WTC11 (cell line): ENCODE results near the gene FAM3D. TPM values are rescaled to one million over a fixed set of nuclear protein-coding genes. Genes with fewer than 3 reads are reported as not detected.

ENCODE experiments used
- ATAC-seq: fragments of 200-7000 bp; cut with Tn5 transposase; 2 replicates; pipeline ENCODE4 v1.10.0; 2021; ENCODE audit warnings: mild to moderate bottlenecking, moderate library complexity
- CTCF ChIA-PET: fragments of 300-600 bp; sonication (Branson Sonifier 250); formaldehyde crosslinking; loops from one replicate; lab custom pipeline; 2021; ENCODE audit warnings: antibody characterized with exemption; lab: Charles Lee
- POLR2A ChIA-PET: fragments of 350-600 bp; sonication (Branson Sonifier 250); formaldehyde crosslinking; loops from one replicate; lab custom pipeline; 2021; ENCODE audit warnings: antibody characterized with exemption; lab: Charles Lee
- DNase-seq: peaks from one replicate; pipeline ENCODE4 v3.0.0; 2021; ENCODE audit warnings: low spot score
- H3K27ac Mint-ChIP-seq: 2 replicates; pipeline ENCODE4 v1.8.0; 2021; ENCODE audit warnings: mixed read lengths
- H3K27me3 Mint-ChIP-seq: 2 replicates; pipeline ENCODE4 v1.8.0; 2021; ENCODE audit warnings: low read depth, mild to moderate bottlenecking, moderate library complexity, mixed read lengths
- H3K36me3 Mint-ChIP-seq: 2 replicates; pipeline ENCODE4 v1.8.0; 2021; ENCODE audit warnings: mixed read lengths
- H3K4me1 Mint-ChIP-seq: 2 replicates; pipeline ENCODE4 v1.8.0; 2022; ENCODE audit warnings: mixed read lengths
- H3K4me3 Mint-ChIP-seq: 2 replicates; pipeline ENCODE4 v1.8.0; 2021; ENCODE audit warnings: mild to moderate bottlenecking, moderate library complexity, mixed read lengths
- H3K9me3 Mint-ChIP-seq: 2 replicates; pipeline ENCODE4 v1.8.0; 2021; ENCODE audit warnings: mixed read lengths
- ATF6 ChIP-seq: sonication (generic); formaldehyde crosslinking; IDR thresholded peaks from 2 replicates; pipeline ENCODE4 v1.8.1; 2023; ENCODE audit warnings: mild to moderate bottlenecking, missing genetic modification reagents
- CTCF ChIP-seq: fragments of 200-600 bp; IDR thresholded peaks from 2 replicates; pipeline ENCODE4 v1.8.0; 2022; ENCODE audit warnings: antibody characterized with exemption
- ETV6 ChIP-seq: sonication (generic); formaldehyde crosslinking; IDR thresholded peaks from 2 replicates; pipeline ENCODE4 v1.8.1; 2022; ENCODE audit warnings: mild to moderate bottlenecking, missing genetic modification reagents
- FOXK1 ChIP-seq: sonication (generic); formaldehyde crosslinking; IDR thresholded peaks from 2 replicates; pipeline ENCODE4 v1.8.0; 2022; ENCODE audit warnings: mild to moderate bottlenecking, moderate library complexity, missing genetic modification reagents
- JAZF1 ChIP-seq: fragments of 250-450 bp; sonication (Bioruptor Pico); IDR thresholded peaks from 2 replicates; pipeline ENCODE4 v1.9.0; 2021; ENCODE audit warnings: moderate library complexity, mild to moderate bottlenecking, inconsistent platforms
- MAX ChIP-seq: sonication (generic); formaldehyde crosslinking; IDR thresholded peaks from 2 replicates; pipeline ENCODE4 v1.8.0; 2022; ENCODE audit warnings: mild to moderate bottlenecking, missing genetic modification reagents
- PRRX2 ChIP-seq: fragments of 250-450 bp; sonication (Bioruptor Pico); IDR thresholded peaks from 2 replicates; pipeline ENCODE4 v1.8.0; 2021; ENCODE audit warnings: mild to moderate bottlenecking
- SOX15 ChIP-seq: fragments of 250-450 bp; sonication (Bioruptor Pico); IDR thresholded peaks from 2 replicates; pipeline ENCODE4 v1.9.0; 2021; ENCODE audit warnings: mild to moderate bottlenecking
- STAT6 ChIP-seq: sonication (generic); formaldehyde crosslinking; conservative IDR thresholded peaks from 2 replicates; pipeline ENCODE4 v1.8.1; 2023; ENCODE audit warnings: mild to moderate bottlenecking, low read depth, missing genetic modification reagents, moderate library complexity
- TEAD4 ChIP-seq: sonication (generic); formaldehyde crosslinking; IDR thresholded peaks from 2 replicates; pipeline ENCODE4 v1.8.0; 2022; ENCODE audit warnings: mild to moderate bottlenecking, missing genetic modification reagents
- ZNF121 ChIP-seq: sonication (generic); formaldehyde crosslinking; IDR thresholded peaks from 2 replicates; pipeline ENCODE4 v1.8.0; 2023; ENCODE audit warnings: missing genetic modification reagents
- ZNF416 ChIP-seq: fragments of 250-450 bp; sonication (Bioruptor Pico); IDR thresholded peaks from 2 replicates; pipeline ENCODE4 v1.9.0; 2021; ENCODE audit warnings: mild to moderate bottlenecking, inconsistent platforms
- ZNF423 ChIP-seq: fragments of 250-450 bp; sonication (Bioruptor Pico); IDR thresholded peaks from 2 replicates; pipeline ENCODE4 v2.1.2; 2022; ENCODE audit warnings: mild to moderate bottlenecking, moderate library complexity
- ZNF671 ChIP-seq: fragments of 250-450 bp; sonication (Bioruptor Pico); IDR thresholded peaks from 2 replicates; pipeline ENCODE4 v1.8.0; 2021; ENCODE audit warnings: mild to moderate bottlenecking
- total RNA-seq: library from RNA; stranded (reverse); gene quantifications from 3 replicates; pipeline ENCODE4 v1.2.3, GENCODE V29; 2021

Gene FAM3D
- total RNA-seq, 1 experiment from 2014 or later, result 0.66 TPM

GRCh38 chr3:58667229-58667628, 655 bp upstream of the FAM3D start (continued):
- no peak for TF ChIP-seq ETV6 (CRISPR knock-in tag)

GRCh38 chr3:58665405-58665804, 1.2 kb downstream of the FAM3D start:
- no peaks in the 10 kb centered on the region; the same call in 1 of the 2 replicates for H3K27me3 Mint-ChIP-seq
- POLR2A ChIA-PET, result no interaction called here
- no peak for DNase-seq
- peaks cover 8% of the 10 kb centered on the region; the same call in 1 of the 2 replicates for H3K4me1 Mint-ChIP-seq
- TF ChIP-seq ZNF416 (CRISPR knock-in tag) (no peak), SOX15 (CRISPR knock-in tag) (no peak), ATF6 (CRISPR knock-in tag) (no peak), STAT6 (CRISPR knock-in tag) (no peak), ZNF121 (CRISPR knock-in tag) (no peak), JAZF1 (CRISPR knock-in tag) (no peak), PRRX2 (CRISPR knock-in tag) (no peak)
- TF ChIP-seq, all 79 proteins: peak for 0
- no peak for ATAC-seq
- Mint-ChIP-seq H3K4me3 (no peak overlapping the region), H3K36me3 (peaks cover 2% of the 10 kb centered on the region; the same call in 1 of the 2 replicates), H3K27ac (no peak overlapping the region), H3K9me3 (peaks cover 4% of the 10 kb centered on the region)
- CTCF ChIA-PET, result interaction anchor here (1.0 kb wide), 1 partner anchor 35 kb away, joined by 3 read pairs; no protein-coding TSS in a partner anchor

- ChIA-PET CTCF (interaction anchor here (1.0 to 1.3 kb wide), 2 partner anchors 35 to 160 kb away, joined by 3 read pairs; no protein-coding TSS in a partner anchor), POLR2A (interaction anchor here (0.6 kb wide), 1 partner anchor 194 kb away, joined by 3 read pairs; no protein-coding TSS in a partner anchor)
- Mint-ChIP-seq H3K9me3 (peaks cover 4% of the 10 kb centered on the region), H3K36me3 (peaks cover 2% of the 10 kb centered on the region; the same call in 1 of the 2 replicates), H3K27me3 (no peaks in the 10 kb centered on the region; the same call in 1 of the 2 replicates), H3K4me1 (peaks cover 11% of the 10 kb centered on the region; the same call in 1 of the 2 replicates), H3K27ac (no peak overlapping the region), H3K4me3 (no peak overlapping the region)
- no peak for ATAC-seq
- no peak for TF ChIP-seq ATF6 (CRISPR knock-in tag)
- TF ChIP-seq CTCF, result no peak
- no peak for TF ChIP-seq FOXK1
- no peak for TF ChIP-seq TEAD4
- TF ChIP-seq MAX, result no peak
- TF ChIP-seq ZNF423 (CRISPR knock-in tag), result no peak
- TF ChIP-seq ZNF671 (CRISPR knock-in tag), result no peak
- no peak for DNase-seq
Observed at GRCh38 chr3:58664611-58665010, 2.0 kb downstream of the FAM3D start.
